Psoas muscle (tissue), 8 donors: ENCODE measurements around the gene RTL10. TPM values are rescaled to one million over a fixed set of nuclear protein-coding genes. Genes with fewer than 3 reads are reported as not detected.

Experiments
- ATAC-seq, 4 donors: fragments of 200-7000 bp; cut with Tn5 transposase; one replicate each; pipeline ENCODE4 v1.9.1; 2020; ENCODE audit warnings: moderate library complexity in 3 of 4, mild to moderate bottlenecking in 2 of 4
- DNase-seq, 2 donors: peaks; one replicate each; pipeline ENCODE4 v3.0.0-alpha.2; 2020
- H3K27ac ChIP-seq: fragments of 200-600 bp; one replicate; pipeline ENCODE4 v1.8.0; 2022
- H3K27me3 ChIP-seq, 3 donors: fragments of 200-600 bp in 1 of 3; one replicate each; pipeline versions ENCODE4 v1.6.1 to v1.8.0; 2013 to 2022; ENCODE audit warnings: low read length in 2 of 3, mild to moderate bottlenecking in 2 of 3, moderate library complexity in 1 of 3; ENCODE audit not compliant: insufficient read depth in 3 of 3
- H3K36me3 ChIP-seq, 2 donors: fragments of 200-600 bp in 1 of 2; one replicate each; pipeline versions ENCODE4 v1.6.1 to v1.8.0; 2013 to 2022; ENCODE audit warnings: low read depth in 1 of 2, mild to moderate bottlenecking in 1 of 2, moderate library complexity in 1 of 2; ENCODE audit not compliant: insufficient read depth in 1 of 2
- H3K4me1 ChIP-seq: fragments of 200-600 bp; one replicate; pipeline ENCODE4 v1.8.0; 2022
- H3K4me3 ChIP-seq: fragments of 200-600 bp; one replicate; pipeline ENCODE4 v1.8.0; 2022; ENCODE audit warnings: mild to moderate bottlenecking
- H3K9me3 ChIP-seq: fragments of 200-600 bp; one replicate; pipeline ENCODE4 v1.8.0; 2022
- CTCF ChIP-seq: fragments of 200-600 bp; IDR thresholded peaks from one replicate; pipeline ENCODE4 v1.8.0; 2022; ENCODE audit warnings: antibody characterized with exemption
- WGBS, 3 donors: extraction: QIAGEN DNeasy Blood & Tissue Kit; methylation state at CpG; one replicate each; pipeline versions ENCODE4 v1.1.6 to v1.1.7; 2013; 5-methylcytosine and 5-hydroxymethylcytosine counted together
- intact Hi-C, 2 donors: fragments of 100-400 bp; cut with DNase I; formaldehyde crosslinking; loops; one replicate each; pipeline versions ENCODE4 v1.11.0 to v1.14.2; 2022
- polyA plus RNA-seq, 3 donors: library from polyadenylated mRNA; stranded (reverse); fragments of 200-250 nt; gene quantifications; one replicate each; pipeline ENCODE4 v1.2.3, GENCODE V29; 2013
- total RNA-seq, 4 donors: library from RNA; stranded (reverse); fragmentation: NEBNext Ultra II Directional in 2 of 4; extraction: Animal tissue kit (Norgen Biotek cat#: 25700) in 2 of 4; gene quantifications; one replicate each; pipeline versions ENCODE4 v1.2.1 to v1.2.4, GENCODE V29; 2021 to 2023
- donor health status: healthy with polysubstance abuse.
- donor health status: DM: no; HTN: no; CAD: no; lungs with moderate emphysema.
- donor health status: Bipolar disorder and iron deficiency.
- donor health status: healthy.
- donor health status: DM: yes; HTN: yes; CAD: no.
- donor health status: DM: no; HTN: no; CAD: no.
- donor health status: DM: no; HTN: no; CAD: no.
- donor health status: DM: yes; HTN: yes; CAD: no.

RTL10 gene
- total and polyA plus RNA-seq, 7 donors: 5.3 to 9.7 (median 7.9) TPM

GRCh38 chr22:19876314-19876940, 21.8 kb upstream of the RTL10 start:
- no peak for ATAC-seq
- peaks cover 0 to 36% of the 10 kb centered on the region in 2 donors for H3K36me3 ChIP-seq
- 83 to 88% (median 84%) methylated on average over 21 of the region's 21 CpGs for WGBS, 3 donors
- H3K27me3 ChIP-seq: no peaks in the 10 kb centered on the region
- no peak overlapping the region for H3K27ac ChIP-seq
- no peaks in the 10 kb centered on the region for H3K4me1 ChIP-seq
- H3K9me3 ChIP-seq: no peaks in the 10 kb centered on the region
- intact Hi-C loops: no loop called here
- no peak for TF ChIP-seq CTCF
- no peak overlapping the region for H3K4me3 ChIP-seq
- DNase-seq: peak; percentile 9 to 49

DNA sequence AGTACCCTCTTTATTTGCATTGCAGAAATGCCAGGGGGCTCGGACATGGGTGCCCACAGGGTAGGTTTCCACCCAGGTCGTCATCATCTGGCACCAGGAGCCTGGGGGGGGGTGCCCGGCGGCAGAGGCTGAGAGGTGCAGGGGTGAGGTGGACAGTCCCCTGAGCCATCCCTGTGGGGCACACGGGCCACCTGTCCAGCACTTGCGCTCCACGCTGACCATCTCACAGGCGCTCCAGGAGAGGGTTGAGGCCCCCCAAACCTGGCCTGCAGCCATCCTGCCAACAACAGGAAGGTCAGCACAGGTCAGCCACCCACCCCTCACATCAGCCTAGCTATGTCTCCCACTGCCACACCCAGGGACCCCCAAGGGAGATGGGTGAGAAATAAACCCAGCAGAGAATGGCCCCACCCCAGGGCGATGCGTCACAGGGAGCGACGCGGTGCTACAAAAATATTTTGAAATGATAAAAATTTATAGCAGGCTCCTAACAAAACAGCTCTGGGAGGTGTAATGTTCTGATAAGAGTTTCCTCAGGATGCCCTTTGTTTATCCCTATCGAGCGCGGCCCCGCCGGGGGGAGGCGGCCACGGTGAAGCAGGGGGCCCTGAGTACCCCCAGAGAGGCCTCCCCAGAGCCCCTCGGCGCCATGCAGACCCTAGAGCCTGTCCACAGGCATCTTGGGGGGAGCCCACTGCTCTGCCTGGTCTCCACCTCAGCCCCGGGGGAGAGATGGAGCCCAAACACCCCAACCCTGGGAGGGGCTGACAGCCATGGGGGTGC, 21.0 kb upstream of the RTL10 start:
- H3K9me3 ChIP-seq: no peaks in the 10 kb centered on the region
- H3K36me3 ChIP-seq: peaks cover 0 to 34% of the 10 kb centered on the region in 2 donors
- no peak for ATAC-seq
- 84 to 91% (median 88%) methylated on average over 20 to 23 of the region's 23 CpGs for WGBS, 3 donors
- no peak for TF ChIP-seq CTCF
- H3K4me1 ChIP-seq: no peaks in the 10 kb centered on the region
- H3K4me3 ChIP-seq: no peak overlapping the region
- intact Hi-C loops: no loop called here
- no peak overlapping the region for H3K27ac ChIP-seq
- peak; percentile 12 to 39 for DNase-seq
- no peaks in the 10 kb centered on the region for H3K27me3 ChIP-seq

- WGBS, 3 donors: 80 to 86% (median 83%) methylated on average over 10 to 12 of the region's 12 CpGs
- Histone ChIP-seq H3K9me3 (no peaks in the 10 kb centered on the region), H3K36me3 (peaks cover 0 to 34% of the 10 kb centered on the region in 2 donors), H3K4me3 (no peak overlapping the region), H3K27ac (no peak overlapping the region), H3K4me1 (no peaks in the 10 kb centered on the region), H3K27me3 (no peaks in the 10 kb centered on the region)
- TF ChIP-seq CTCF: no peak
- DNase-seq (peak; percentile 7 to 39), ATAC-seq (no peak)
- intact Hi-C loops: no loop called here
Observed at GRCh38 chr22:19875061-19875530, 20.4 kb upstream of the RTL10 start.

DNA sequence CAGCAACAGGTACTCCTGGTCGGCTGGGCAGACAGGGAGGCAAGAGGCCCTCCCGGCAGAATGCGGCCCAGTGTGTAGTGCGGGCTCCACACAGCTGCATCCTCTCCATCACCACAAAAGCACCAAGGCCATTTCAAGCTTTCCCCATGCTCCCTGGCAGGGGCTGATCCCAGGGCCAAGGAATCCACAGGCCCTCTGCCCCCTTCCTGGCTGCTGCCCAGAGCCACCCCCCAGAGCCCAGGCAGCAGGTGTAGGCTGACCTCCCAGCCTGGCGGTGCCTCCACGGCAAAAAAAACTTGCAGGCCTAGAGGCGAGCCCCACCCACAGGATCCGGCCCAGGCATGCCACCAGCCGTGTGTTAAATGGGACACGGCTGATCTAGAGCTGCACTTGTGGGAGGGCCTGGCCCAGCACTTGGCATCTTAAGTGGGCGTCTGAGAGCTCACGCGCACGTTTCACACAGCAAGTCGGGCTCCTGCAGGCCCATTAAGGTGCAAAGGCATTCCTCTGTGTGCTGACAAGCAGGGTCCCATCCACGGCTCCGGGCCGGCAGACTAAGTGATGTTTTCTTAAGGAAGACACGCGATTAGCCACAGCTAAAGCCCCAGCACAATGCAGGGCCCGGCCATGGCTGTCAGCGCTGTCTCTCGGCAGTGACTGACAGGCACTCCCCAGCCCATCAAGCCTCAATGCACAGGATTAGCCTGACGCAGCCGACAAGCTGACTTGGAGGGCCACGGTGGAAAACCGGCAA, 19.8 kb upstream of the RTL10 start:
- no peak overlapping the region for H3K27ac ChIP-seq

More for the DNA sequence above, 19.8 kb upstream of the RTL10 start:
- 47 to 65% (median 61%) methylated on average over 27 of the region's 27 CpGs for WGBS, 3 donors
- intact Hi-C loops: no loop called here
- Histone ChIP-seq H3K36me3 (peaks cover 0 to 34% of the 10 kb centered on the region in 2 donors), H3K27me3 (no peaks in the 10 kb centered on the region), H3K4me1 (no peaks in the 10 kb centered on the region), H3K9me3 (no peaks in the 10 kb centered on the region), H3K4me3 (no peak overlapping the region)
- TF ChIP-seq CTCF: no peak
- peak; percentile 22 to 47 for DNase-seq
- peak in 2 of 4 donors; percentile 16 to 24 for ATAC-seq
